ENCODE data around the gene TMEM150B. TPM values are rescaled to one million over a fixed set of nuclear protein-coding genes. Genes with fewer than 3 reads are reported as not detected.

Gene TMEM150B
- total and polyA plus RNA-seq, 2 experiments from 2014 or later: 0.29 TPM; not detected in 1

- peaks cover 61% of the 10 kb centered on the region for H3K27me3 ChIP-seq (ENCODE audit: insufficient read depth)
- no peak overlapping the region for H3K4me3 Mint-ChIP-seq
- H2AFZ ChIP-seq: no peak overlapping the region
- H3K4me2 ChIP-seq: no peak overlapping the region; the same call in 1 of the 2 replicates
- H4K20me1 ChIP-seq (replicated peaks; ENCODE audit: insufficient read depth): no peaks in the 10 kb centered on the region
- H3K36me3 ChIP-seq (ENCODE audit: insufficient read depth): no peaks in the 10 kb centered on the region
- no peaks in the 10 kb centered on the region for H3K9me2 ChIP-seq (ENCODE audit: insufficient read depth)
- TF ChIP-seq, protein P1, sequence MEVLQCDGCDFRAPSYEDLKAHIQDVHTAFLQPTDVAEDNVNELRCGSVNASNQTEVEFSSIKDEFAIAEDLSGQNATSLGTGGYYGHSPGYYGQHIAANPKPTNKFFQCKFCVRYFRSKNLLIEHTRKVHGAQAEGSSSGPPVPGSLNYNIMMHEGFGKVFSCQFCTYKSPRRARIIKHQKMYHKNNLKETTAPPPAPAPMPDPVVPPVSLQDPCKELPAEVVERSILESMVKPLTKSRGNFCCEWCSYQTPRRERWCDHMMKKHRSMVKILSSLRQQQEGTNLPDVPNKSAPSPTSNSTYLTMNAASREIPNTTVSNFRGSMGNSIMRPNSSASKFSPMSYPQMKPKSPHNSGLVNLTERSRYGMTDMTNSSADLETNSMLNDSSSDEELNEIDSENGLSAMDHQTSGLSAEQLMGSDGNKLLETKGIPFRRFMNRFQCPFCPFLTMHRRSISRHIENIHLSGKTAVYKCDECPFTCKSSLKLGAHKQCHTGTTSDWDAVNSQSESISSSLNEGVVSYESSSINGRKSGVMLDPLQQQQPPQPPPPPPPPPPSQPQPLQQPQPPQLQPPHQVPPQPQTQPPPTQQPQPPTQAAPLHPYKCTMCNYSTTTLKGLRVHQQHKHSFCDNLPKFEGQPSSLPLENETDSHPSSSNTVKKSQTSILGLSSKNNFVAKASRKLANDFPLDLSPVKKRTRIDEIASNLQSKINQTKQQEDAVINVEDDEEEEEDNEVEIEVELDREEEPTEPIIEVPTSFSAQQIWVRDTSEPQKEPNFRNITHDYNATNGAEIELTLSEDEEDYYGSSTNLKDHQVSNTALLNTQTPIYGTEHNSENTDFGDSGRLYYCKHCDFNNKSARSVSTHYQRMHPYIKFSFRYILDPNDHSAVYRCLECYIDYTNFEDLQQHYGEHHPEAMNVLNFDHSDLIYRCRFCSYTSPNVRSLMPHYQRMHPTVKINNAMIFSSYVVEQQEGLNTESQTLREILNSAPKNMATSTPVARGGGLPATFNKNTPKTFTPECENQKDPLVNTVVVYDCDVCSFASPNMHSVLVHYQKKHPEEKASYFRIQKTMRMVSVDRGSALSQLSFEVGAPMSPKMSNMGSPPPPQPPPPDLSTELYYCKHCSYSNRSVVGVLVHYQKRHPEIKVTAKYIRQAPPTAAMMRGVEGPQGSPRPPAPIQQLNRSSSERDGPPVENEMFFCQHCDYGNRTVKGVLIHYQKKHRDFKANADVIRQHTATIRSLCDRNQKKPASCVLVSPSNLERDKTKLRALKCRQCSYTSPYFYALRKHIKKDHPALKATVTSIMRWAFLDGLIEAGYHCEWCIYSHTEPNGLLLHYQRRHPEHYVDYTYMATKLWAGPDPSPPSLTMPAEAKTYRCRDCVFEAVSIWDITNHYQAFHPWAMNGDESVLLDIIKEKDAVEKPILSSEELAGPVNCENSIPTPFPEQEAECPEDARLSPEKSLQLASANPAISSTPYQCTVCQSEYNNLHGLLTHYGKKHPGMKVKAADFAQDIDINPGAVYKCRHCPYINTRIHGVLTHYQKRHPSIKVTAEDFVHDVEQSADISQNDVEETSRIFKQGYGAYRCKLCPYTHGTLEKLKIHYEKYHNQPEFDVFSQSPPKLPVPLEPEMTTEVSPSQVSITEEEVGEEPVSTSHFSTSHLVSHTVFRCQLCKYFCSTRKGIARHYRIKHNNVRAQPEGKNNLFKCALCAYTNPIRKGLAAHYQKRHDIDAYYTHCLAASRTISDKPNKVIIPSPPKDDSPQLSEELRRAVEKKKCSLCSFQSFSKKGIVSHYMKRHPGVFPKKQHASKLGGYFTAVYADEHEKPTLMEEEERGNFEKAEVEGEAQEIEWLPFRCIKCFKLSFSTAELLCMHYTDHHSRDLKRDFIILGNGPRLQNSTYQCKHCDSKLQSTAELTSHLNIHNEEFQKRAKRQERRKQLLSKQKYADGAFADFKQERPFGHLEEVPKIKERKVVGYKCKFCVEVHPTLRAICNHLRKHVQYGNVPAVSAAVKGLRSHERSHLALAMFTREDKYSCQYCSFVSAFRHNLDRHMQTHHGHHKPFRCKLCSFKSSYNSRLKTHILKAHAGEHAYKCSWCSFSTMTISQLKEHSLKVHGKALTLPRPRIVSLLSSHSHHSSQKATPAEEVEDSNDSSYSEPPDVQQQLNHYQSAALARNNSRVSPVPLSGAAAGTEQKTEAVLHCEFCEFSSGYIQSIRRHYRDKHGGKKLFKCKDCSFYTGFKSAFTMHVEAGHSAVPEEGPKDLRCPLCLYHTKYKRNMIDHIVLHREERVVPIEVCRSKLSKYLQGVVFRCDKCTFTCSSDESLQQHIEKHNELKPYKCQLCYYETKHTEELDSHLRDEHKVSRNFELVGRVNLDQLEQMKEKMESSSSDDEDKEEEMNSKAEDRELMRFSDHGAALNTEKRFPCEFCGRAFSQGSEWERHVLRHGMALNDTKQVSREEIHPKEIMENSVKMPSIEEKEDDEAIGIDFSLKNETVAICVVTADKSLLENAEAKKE (CRISPR knock-in tag; IDR thresholded peaks at IDR 0.05): no peak
- TF ChIP-seq JUNB (IDR thresholded peaks at IDR 0.05; ENCODE audit: unreplicated experiment) (no peak), NANOG (IDR thresholded peaks at IDR 0.05; ENCODE audit: borderline replicate concordance) (no peak), STAT1 (IDR thresholded peaks at IDR 0.05; ENCODE audit: unreplicated experiment) (no peak), POLR2AphosphoS5 (IDR thresholded peaks at IDR 0.05; ENCODE audit: low read depth) (no peak), EZH2 (IDR thresholded peaks at IDR 0.05; ENCODE audit: low read depth, unreplicated experiment) (no peak), EZH2phosphoT487 (IDR thresholded peaks at IDR 0.05; ENCODE audit: unreplicated experiment) (no peak), ZNF331 (CRISPR knock-in tag; IDR thresholded peaks at IDR 0.05; ENCODE audit: low read depth) (no peak), ETS1 (IDR thresholded peaks at IDR 0.05) (no peak), CREB1 (CRISPR knock-in tag; IDR thresholded peaks at IDR 0.05; ENCODE audit: low read depth) (no peak), ZNF114 (CRISPR knock-in tag; IDR thresholded peaks at IDR 0.05) (no peak)
- TF ChIP-seq, protein P2, sequence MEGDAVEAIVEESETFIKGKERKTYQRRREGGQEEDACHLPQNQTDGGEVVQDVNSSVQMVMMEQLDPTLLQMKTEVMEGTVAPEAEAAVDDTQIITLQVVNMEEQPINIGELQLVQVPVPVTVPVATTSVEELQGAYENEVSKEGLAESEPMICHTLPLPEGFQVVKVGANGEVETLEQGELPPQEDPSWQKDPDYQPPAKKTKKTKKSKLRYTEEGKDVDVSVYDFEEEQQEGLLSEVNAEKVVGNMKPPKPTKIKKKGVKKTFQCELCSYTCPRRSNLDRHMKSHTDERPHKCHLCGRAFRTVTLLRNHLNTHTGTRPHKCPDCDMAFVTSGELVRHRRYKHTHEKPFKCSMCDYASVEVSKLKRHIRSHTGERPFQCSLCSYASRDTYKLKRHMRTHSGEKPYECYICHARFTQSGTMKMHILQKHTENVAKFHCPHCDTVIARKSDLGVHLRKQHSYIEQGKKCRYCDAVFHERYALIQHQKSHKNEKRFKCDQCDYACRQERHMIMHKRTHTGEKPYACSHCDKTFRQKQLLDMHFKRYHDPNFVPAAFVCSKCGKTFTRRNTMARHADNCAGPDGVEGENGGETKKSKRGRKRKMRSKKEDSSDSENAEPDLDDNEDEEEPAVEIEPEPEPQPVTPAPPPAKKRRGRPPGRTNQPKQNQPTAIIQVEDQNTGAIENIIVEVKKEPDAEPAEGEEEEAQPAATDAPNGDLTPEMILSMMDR (conservative IDR thresholded peaks at IDR 0.05; ENCODE audit: low read depth in 2 of 2): no peak
- TF ChIP-seq, protein P3, sequence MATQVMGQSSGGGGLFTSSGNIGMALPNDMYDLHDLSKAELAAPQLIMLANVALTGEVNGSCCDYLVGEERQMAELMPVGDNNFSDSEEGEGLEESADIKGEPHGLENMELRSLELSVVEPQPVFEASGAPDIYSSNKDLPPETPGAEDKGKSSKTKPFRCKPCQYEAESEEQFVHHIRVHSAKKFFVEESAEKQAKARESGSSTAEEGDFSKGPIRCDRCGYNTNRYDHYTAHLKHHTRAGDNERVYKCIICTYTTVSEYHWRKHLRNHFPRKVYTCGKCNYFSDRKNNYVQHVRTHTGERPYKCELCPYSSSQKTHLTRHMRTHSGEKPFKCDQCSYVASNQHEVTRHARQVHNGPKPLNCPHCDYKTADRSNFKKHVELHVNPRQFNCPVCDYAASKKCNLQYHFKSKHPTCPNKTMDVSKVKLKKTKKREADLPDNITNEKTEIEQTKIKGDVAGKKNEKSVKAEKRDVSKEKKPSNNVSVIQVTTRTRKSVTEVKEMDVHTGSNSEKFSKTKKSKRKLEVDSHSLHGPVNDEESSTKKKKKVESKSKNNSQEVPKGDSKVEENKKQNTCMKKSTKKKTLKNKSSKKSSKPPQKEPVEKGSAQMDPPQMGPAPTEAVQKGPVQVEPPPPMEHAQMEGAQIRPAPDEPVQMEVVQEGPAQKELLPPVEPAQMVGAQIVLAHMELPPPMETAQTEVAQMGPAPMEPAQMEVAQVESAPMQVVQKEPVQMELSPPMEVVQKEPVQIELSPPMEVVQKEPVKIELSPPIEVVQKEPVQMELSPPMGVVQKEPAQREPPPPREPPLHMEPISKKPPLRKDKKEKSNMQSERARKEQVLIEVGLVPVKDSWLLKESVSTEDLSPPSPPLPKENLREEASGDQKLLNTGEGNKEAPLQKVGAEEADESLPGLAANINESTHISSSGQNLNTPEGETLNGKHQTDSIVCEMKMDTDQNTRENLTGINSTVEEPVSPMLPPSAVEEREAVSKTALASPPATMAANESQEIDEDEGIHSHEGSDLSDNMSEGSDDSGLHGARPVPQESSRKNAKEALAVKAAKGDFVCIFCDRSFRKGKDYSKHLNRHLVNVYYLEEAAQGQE (IDR thresholded peaks at IDR 0.05; ENCODE audit: unreplicated experiment): no peak
- H3K9me3 Mint-ChIP-seq: no peaks in the 10 kb centered on the region; the same call in 1 of the 3 replicates
- peaks cover 57% of the 10 kb centered on the region for H3K27me3 Mint-ChIP-seq (ENCODE audit: insufficient read depth, low read depth, poor library complexity)
- H3K36me3 Mint-ChIP-seq (ENCODE audit: low read depth): no peaks in the 10 kb centered on the region; the same call in 2 of the 3 replicates
- no peak overlapping the region for H3K27ac ChIP-seq (ENCODE audit: low read depth)
- DNase-seq (ENCODE audit: low spot score) (no peak), ATAC-seq (no peak)
- no peaks in the 10 kb centered on the region for H3K79me2 ChIP-seq (replicated peaks; ENCODE audit: insufficient read depth)
- peaks cover 4% of the 10 kb centered on the region; the same call in 1 of the 2 replicates for H3F3A ChIP-seq (replicated peaks; ENCODE audit: low read depth)
- no peak overlapping the region for H3K27ac Mint-ChIP-seq
- H3K4me1 Mint-ChIP-seq: peaks cover 24% of the 10 kb centered on the region
- H3K4me3 ChIP-seq: no peak overlapping the region
- H3K4me1 ChIP-seq (ENCODE audit: insufficient read depth): peaks cover 13% of the 10 kb centered on the region; the same call in 1 of the 2 replicates
Measured at GRCh38 chr19:55368106-55368505, 43.0 kb upstream of the TMEM150B start.

Measured in GM23338 (cell line).